Thoracic aorta (tissue), 2 donors: Measurements from ENCODE around the gene SLC4A3. TPM values are rescaled to one million over a fixed set of nuclear protein-coding genes. Genes with fewer than 3 reads are reported as not detected.

ENCODE experiments used
- ATAC-seq: fragments of 150-250 bp; one replicate; pipeline ENCODE4 v1.8.0; 2017; ENCODE audit warnings: low read depth; ENCODE audit not compliant: insufficient number of reproducible peaks, low FRiP score
- DNase-seq: peaks from one replicate; pipeline ENCODE4 v3.0.0-alpha.2; 2020; ENCODE audit warnings: low spot score
- H3K27ac ChIP-seq, 2 donors: fragments of 200-600 bp; sonication (generic); 1 replicate in 1 of 2; 2 replicates in 1 of 2; pipeline ENCODE4 v1.5.1; 2016; ENCODE audit warnings: mild to moderate bottlenecking in 2 of 2, moderate library complexity in 2 of 2
- H3K27me3 ChIP-seq: fragments of 200-600 bp; sonication (generic); replicated peaks from 2 replicates; pipeline ENCODE4 v1.6.0; 2016; ENCODE audit warnings: mild to moderate bottlenecking; ENCODE audit not compliant: insufficient read depth
- H3K36me3 ChIP-seq: fragments of 200-600 bp; sonication (generic); one replicate; pipeline ENCODE4 v1.5.1; 2016
- H3K4me1 ChIP-seq, 2 donors: fragments of 200-600 bp; sonication (generic); 1 replicate in 1 of 2; 2 replicates in 1 of 2; pipeline versions ENCODE4 v1.5.1 to v1.6.0; 2016; ENCODE audit warnings: low read depth in 2 of 2, mild to moderate bottlenecking in 1 of 2; ENCODE audit not compliant: control insufficient read depth in 1 of 2
- H3K4me3 ChIP-seq: fragments of 200-600 bp; sonication (generic); 2 replicates; pipeline ENCODE4 v1.5.1; 2016; ENCODE audit warnings: mild to moderate bottlenecking
- H3K9me3 ChIP-seq: fragments of 200-600 bp; sonication (generic); 2 replicates; pipeline ENCODE4 v1.5.1; 2016
- CTCF ChIP-seq: fragments of 200-600 bp; sonication (generic); IDR thresholded peaks from one replicate; pipeline ENCODE4 v1.5.1; 2019; ENCODE audit warnings: antibody characterized with exemption
- total RNA-seq, 2 donors: library from RNA; depleted of rRNA; stranded (reverse); fragments of >200 nt; gene quantifications; one replicate each; pipeline versions ENCODE4 v1.1.0 to v1.2.3, GENCODE V29; 2016

Gene SLC4A3
- total RNA-seq, 2 donors from 2014 or later, result 5.6 to 6.5 TPM

GRCh38 chr2:219672406-219672805 lies 45.0 kb downstream of the SLC4A3 start:
- no peak overlapping the region for H3K4me3 ChIP-seq
- H3K27me3 ChIP-seq, result no peaks in the 10 kb centered on the region
- no peak overlapping the region for H3K27ac ChIP-seq
- H3K9me3 ChIP-seq, result no peaks in the 10 kb centered on the region
- DNase-seq (no peak), ATAC-seq (no peak)
- H3K36me3 ChIP-seq, result no peaks in the 10 kb centered on the region
- no peak for TF ChIP-seq CTCF
- no peaks in the 10 kb centered on the region for H3K4me1 ChIP-seq

- H3K27me3 ChIP-seq, result no peaks in the 10 kb centered on the region
- DNase-seq (no peak), ATAC-seq (no peak)
- no peaks in the 10 kb centered on the region for H3K9me3 ChIP-seq
- no peak overlapping the region for H3K4me3 ChIP-seq
- no peak overlapping the region for H3K27ac ChIP-seq
- H3K36me3 ChIP-seq, result no peaks in the 10 kb centered on the region
- no peaks in the 10 kb centered on the region for H3K4me1 ChIP-seq
- no peak for TF ChIP-seq CTCF
These were observed 47.8 kb downstream of the SLC4A3 start for GRCh38 chr2:219675221-219675620.

GRCh38 chr2:219676586-219676985 lies 49.2 kb downstream of the SLC4A3 start:
- Histone ChIP-seq H3K27me3 (no peaks in the 10 kb centered on the region), H3K27ac (no peak overlapping the region), H3K36me3 (no peaks in the 10 kb centered on the region), H3K9me3 (no peaks in the 10 kb centered on the region), H3K4me3 (no peak overlapping the region), H3K4me1 (no peaks in the 10 kb centered on the region)
- DNase-seq, result no peak
- ATAC-seq, result no peak
- no peak for TF ChIP-seq CTCF

GRCh38 chr2:219679041-219679440 lies 51.6 kb downstream of the SLC4A3 start:
- H3K36me3 ChIP-seq, result no peaks in the 10 kb centered on the region
- DNase-seq (no peak), ATAC-seq (no peak)
- no peaks in the 10 kb centered on the region for H3K27me3 ChIP-seq
- TF ChIP-seq CTCF, result no peak
- H3K4me3 ChIP-seq, result no peak overlapping the region
- no peaks in the 10 kb centered on the region for H3K9me3 ChIP-seq
- peaks cover 0 to 5% of the 10 kb centered on the region in 2 donors for H3K4me1 ChIP-seq
- no peak overlapping the region for H3K27ac ChIP-seq

- Histone ChIP-seq H3K27ac (no peak overlapping the region), H3K36me3 (no peaks in the 10 kb centered on the region), H3K27me3 (no peaks in the 10 kb centered on the region), H3K4me3 (no peak overlapping the region), H3K4me1 (peaks cover 0 to 6% of the 10 kb centered on the region in 2 donors), H3K9me3 (no peaks in the 10 kb centered on the region)
- no peak for TF ChIP-seq CTCF
- DNase-seq (no peak), ATAC-seq (no peak)
These were observed 52.1 kb downstream of the SLC4A3 start for GRCh38 chr2:219679571-219679970.
